HG03575 (cell line): ENCODE measurements around the gene PAM.
A peak's percentile ranks its signal among the peaks of the same experiment; 100 is the strongest.

Source experiments
- ATAC-seq: cut with Tn5 transposase; IDR thresholded peaks from one replicate; pipeline ENCODE4 v1.9.1; 2021; ENCODE audit not compliant: unreplicated experiment, insufficient number of reproducible peaks, low FRiP score; ENCODE audit errors: extremely low read depth

PAM gene

DNA sequence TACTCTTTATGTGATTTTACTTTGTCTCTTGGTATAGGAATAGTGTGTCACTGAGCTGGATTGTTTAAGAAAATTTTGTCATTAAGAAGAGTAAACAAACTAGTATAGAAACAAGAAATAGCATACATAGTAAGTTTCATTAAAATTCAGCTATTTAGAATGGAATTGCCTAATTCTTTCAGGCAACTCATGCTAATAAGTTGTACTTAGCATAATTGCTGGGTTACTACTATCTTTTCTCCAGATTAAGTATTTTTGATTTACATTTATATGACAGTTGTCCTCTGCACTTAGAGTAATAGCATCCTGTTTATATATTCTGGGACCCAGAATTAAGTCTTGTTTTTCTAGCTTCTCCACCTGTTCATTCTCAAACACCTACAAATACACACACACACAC is 85.9 kb downstream of the PAM start:
- ATAC-seq: no peak

DNA sequence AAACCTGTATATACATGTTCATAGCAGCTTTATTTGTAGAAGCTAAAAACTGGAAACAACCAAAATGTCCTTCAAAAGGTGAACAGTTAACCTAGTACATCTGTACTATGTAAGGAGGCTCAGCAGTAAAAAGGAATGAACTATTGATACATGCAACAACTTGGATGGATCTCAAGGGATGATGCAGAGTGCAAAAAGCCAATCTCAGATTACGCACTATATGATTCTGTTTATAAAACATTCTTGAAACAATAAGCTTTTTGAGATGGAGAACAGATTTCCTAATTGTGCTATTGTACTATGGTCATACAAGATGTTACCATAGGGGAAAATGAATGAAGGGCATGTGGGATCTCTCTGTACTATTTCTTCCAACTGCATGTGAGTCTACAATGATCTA is 88.9 kb downstream of the PAM start:
- ATAC-seq: no peak

DNA sequence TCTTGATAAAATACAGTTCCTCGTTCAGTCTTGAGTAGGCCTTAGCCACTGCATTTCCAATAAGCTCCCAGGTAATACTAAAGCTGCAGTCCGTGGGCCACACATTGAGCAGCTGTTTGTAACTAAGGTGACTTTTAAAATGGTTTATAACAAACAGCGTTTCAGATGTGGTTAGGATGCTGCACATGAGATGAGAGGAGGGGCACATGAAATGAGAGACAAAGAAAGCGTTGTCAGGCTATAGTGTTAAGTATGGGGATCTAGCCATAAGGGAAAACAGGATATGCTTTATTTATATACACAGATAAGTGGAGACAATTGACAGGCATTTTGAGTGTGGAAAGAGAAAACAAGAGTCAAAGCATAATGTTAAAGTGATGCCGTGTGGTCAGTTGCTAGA is 89.9 kb downstream of the PAM start:
- no peak for ATAC-seq

DNA sequence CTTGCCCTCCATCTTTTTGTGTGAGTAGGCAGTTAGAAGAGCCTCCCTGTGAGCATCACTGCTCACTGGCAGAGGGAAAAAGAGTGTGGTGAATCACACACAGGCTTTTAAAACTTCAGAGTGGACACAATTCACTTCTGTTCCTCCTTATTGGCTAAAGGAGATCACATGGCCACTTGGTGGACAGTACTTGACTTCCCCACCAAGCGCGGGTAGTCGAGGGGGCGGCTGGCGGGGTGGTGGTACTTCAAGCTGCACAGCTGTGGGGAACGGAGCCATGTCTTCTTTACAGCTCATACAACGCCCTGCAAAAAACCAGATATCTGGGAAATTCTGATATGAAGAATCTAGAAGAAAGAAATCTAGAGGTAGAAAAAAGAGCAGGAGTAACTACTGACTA is 95.4 kb downstream of the PAM start:
- ATAC-seq: no peak

DNA sequence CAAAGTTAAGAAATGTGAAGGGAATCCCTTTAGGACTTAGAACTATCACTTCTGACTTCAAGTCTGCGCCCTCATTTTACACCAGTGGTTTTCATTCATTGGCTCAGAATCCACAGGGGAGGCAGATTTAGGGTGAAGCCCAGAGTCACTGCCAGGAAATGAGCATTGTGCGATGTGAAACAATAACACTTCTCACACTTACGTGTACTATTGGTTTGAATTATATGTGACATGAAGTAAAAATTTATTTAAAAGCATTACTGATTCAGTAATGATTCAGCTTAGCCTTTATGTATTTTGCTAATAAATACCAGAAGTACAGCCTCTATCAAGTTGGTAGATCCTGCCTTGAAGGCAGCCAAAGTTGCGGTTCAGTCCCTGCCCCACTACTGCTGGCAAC is 98.6 kb downstream of the PAM start:
- ATAC-seq: no peak

DNA sequence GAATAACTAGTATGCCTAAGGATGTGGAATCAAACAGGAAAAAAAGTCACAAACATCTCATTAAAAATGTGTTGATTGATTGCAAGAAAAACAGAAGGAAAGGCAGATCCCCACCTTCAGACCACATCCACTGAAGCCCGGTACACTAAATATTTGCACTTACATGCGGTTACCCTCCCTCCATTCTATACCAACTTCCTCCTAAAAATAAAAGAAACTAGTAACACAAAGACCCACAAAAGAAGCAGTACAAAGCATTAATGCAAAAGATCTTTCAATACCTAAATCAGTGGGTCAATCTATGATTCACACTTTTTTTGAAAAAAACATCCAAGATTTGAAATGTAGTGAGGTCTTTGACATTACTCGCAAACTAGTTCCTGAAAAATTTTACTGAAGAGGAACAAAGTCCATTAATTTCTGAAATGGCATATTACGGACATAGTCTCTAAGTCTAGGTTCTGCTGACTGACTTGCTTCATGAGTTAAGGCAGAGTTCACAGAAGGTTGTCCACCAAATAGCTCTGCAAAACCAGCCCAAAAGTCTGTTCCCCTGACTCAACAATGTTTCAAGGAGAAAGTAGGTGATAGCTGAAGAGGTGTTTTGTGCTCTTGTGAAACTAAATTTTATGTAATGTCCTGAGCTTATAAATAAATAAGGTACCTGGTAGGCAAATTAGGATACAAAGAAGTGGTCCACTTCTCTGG is 100.7 kb downstream of the PAM start:
- no peak for ATAC-seq

DNA sequence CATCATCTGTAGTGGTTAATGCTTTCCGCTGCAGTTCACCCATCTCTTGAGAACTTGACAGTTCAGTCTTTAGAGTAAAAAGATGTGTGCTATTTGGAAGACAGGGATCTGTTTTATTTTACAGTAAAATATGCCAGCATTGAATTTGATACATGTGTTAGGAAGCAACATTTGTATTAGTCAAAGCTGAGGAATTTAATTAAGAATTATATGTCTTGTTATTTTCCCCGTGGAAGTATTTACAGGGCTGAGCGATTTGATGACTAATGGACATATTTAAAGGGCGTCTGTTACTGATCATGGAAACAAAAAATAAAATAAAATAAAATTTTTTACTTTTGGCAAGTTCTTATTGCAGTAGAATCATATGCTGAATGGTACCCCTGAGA is 101.3 kb downstream of the PAM start:
- no peak for ATAC-seq

DNA sequence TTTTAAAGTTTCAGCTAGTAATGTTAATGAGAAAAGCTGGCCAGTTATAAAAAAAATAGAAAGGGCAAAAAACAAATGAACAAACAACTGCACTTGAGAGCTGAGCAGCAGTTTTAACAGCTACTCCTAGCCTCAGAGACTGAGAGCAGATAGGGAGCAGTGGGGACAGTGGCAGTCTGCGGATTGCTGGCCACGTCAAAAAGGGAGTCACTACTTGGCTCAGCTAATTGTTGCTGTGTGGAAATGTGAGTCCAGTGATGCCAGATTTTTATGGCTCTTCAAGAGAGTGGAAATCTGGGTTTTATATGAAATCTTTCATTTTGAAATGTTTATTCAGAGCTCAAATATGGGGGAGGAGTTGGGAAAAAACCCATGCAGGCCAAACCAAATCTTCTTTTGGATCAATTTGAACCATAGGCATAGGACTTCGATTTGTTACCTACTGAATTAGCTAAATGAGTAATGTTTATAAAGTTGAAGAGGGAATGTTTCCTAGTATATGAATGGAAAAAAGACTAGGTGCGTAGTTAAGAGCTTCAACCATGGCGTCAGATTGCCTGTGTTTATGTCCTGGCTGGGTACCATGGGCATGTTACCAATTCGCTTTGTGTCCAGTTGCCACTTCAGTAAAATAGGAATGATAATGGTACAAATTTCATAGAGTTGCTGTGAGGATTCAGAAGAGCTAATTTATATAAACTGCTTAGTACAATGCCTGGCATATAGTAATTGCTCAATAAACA is 102.1 kb downstream of the PAM start:
- ATAC-seq: no peak

DNA sequence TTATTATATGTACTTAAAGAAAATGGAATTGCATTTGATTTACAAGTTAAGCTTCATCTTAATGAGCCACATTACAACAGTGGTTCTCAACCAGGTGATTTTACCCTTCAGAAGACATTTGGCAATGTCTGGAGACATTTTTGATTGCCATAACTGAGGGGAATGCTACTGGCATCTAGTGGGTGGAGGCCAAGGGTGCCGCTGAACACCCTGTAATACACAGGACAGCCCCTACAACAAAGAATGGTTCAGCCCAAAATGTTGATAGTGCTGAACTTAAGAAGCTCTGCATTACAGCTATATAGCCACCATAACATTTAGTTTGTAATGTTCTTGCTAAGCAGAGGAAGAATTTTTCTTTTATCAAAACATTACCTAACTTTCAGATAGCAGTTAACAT is 103.1 kb downstream of the PAM start:
- ATAC-seq: no peak

DNA sequence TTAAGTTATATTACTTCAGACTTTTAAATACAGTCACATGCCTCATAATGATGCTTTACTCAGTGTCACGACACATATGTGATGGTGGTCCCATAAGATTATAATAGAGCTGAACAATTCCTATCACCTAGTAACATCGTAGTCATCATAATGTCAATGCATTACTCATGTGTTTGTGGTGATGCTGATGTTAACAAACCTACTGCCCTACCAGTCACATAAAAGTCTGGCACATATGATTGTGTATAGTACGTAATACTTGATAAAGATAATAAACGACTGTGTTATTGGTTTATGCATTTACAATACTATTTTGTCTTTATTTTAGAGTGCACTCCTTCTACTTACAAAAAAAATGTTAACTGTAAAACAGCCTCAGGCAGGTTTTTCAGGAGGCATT is 103.7 kb downstream of the PAM start:
- no peak for ATAC-seq

DNA sequence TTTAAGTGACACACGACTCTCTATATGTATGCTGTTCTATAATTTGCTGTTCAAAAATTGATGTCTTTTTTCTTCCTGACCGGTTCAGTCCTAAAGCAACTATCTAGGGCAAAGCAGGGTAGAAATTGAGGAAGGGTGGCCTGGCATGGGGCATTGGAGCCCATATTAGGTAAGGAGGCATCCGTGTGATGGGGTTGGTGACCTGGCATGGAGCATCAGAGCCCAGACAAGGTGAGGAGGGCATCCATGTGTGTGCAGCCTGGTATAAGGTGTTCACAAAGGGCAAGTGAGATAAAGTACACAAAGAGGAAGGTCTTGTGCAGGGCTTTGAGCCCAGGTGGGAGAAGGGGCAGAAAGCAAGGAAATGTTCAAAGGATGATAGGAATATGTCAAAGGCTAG is 104.9 kb downstream of the PAM start:
- ATAC-seq: no peak

DNA sequence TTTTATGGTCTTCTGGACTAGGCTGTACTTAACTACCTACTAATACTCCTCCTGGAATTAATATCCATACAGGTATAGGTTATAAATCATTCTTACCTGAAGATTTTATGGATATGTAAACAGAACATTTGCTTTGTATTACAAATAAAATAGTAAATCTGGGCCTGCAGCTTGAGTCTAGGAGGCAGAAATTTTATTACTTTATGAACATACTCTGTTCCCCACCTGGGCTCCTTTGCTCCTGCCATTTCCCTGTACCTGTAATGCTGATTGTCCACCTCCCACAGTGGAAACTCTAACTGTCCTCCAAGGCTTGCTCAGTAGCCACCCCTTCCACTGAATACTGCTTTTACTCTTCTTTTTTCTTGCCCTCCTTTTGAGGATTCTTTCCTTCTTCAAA is 108.0 kb downstream of the PAM start:
- ATAC-seq: no peak

DNA sequence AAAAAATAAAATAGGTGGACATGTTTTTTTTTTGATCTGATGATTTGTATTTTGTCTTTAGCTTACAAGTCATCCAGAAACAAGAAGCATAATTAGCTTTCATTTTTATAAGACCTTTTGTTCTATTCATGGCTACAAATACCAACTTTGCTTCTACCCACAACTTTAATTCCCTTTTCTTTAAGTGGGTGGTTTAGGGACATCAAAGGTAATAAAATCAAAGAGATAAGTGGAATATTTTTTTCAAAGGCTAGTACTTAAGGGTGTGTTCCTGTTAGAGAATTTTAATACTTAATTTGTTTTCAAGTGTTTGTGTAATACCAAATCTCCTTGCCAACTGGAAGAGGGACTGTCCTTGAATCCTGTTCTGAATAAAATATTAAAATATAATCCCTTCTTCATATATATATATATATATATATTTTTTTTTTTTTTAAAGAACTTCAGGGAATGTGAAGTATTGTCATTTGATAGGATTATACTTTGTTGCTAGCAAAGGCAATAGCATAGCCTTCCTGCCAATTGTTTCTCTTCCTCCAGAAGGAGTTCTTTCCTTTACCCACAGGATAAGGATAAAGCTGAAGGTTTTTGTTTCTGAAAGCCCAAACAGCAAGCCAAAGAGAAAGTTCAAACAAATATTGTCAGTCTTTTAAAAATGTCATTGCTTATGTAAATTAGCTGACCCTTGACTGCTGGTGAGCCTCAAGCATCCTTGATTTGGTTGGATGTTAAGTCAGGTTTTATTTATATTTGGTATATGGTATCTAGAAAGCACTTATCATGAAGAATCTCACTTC is 108.9 kb downstream of the PAM start:
- no peak for ATAC-seq

DNA sequence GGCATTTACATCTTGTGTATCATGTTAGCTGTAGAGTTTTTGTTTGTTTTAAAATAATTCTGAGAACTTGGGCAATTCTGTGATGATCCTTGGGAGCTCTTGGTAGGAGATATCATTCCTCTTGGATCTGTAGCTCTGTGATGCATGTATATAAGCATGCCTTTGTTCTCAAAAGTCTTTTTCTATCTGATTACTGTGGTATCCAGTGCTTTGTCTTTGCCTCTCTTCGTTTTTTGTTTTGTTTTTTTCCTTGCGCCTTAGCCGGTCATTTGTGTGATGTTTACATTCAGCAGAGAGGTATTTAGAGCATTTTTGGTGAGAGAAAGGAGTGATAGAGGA is 110.0 kb downstream of the PAM start:
- no peak for ATAC-seq

DNA sequence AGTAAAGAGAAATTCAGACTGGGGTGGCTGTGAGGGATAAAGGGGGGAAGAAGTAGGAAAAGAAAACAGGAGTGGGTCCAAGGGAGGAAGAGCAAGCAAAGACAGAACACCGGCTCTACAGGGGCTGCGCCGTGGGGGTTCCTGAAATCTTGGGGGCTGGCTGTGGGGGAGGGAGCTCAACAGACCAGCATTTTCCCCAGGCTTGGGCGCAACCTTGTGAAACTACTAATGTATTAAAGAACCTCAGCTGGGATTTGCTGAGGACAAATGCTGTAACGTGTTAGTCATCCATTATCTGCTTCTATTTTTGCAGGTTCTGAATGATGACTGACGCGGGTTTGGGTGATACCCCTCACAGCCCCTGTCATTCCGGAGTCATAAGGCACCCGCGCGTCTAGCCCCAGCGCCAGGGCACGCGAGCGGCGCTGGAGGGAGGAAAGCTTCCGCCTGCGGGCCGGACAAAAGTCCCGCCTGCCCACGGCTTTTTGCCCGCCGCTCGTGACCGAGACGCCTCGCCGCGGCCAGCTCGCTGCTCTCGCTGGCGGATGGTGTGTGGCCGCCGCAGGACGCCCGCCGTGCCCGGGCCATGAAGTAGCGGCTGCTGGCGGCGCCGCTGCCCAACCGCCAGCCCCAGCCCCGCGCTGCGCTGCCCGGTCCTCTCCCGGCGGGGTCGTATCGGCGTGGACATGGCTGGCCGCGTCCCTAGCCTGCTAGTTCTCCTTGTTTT is 110.6 kb downstream of the PAM start:
- peak; percentile 50 for ATAC-seq

DNA sequence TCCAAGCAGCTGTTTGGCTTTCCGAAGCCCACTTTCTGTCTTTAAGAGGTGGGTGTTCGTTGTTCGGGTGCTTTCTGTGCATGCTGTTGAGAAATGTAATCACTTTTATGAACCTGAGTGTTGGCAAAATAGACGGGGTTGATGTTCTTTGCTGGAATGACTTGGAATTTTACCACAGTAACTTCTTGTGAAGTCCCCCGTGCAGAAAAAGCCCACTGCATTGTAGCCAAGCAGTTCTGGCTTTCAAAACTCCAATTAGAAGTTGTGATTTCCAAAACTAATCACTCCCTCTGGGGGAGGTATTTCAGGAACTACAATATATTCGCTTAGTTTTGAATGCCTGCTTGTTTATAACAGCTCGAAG is 111.1 kb downstream of the PAM start:
- ATAC-seq: no peak

DNA sequence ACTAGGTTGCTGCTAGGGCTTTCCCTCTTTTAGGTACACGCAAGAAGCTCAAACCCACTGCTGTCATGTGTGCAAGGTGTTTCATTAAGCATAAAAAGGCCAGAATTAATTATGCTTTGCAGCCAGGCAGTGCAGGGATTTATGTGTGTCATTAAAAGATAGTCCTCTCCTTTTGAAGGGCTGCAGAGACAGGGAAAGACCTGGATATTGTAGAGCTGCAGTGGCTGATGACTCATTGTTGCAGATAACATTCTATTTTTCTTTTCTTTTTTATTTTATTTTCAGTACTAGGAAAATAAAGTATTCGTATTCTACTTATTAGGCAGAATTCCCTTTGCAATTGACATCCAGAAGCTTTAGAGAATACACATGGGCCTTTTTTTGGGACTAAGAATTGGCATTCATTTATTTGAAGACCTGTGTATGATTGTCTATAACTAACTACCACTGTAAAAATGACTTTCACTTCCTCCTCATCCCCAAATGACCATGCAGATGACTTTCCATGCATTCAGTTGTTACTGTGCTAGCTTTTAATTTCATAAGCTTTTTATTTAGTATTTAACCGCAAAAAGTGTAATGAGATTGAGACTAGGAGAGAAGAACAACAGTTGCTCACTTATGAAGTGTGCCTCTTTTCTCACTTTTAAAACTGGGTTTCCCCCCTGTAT is 113.0 kb downstream of the PAM start:
- no peak for ATAC-seq

DNA sequence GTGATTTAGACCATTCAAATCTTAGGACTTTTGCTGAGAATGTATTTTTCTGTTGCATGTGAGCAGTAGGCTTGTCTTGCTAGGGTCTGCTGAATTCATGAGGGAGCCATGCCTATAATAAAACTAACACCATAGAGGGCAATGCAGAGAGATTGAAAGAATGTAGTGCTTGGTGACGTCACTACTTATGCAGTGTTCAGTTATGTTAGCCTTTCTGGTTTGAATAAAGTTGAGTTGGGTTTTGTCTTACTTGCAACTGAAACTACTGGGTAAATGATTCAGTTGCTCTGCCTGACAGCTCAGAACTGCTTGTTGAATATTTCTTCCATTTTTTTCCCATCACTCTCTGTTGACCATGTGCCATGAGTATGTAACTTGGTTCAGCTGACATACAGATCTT is 114.1 kb downstream of the PAM start:
- ATAC-seq: no peak

DNA sequence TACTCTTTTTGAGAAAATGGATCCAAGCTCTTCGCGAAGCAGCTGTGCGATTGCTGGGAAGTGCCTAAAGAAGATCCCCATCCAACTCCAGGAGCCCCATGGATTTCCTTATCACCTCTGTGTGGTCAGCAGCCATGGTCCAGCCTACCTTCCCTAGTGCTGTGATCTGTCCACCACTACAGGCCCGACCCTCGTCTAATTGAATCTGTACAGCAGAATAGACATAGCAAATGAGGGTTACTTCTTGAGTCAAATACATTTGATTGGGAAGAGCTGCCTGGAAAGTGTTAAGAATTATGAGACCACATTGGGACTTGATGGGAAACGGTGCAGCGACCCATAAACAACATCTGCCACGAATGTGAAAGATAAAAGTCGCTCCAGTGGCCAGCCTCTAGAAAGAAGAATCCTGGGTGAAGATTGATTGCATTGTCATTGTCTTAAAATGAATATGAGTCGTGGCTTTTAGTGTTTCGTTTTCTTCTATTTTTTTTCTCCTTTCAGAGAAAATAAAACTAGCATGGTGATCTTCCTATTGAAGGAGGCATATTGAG is 118.4 kb downstream of the PAM start:
- ATAC-seq: no peak
